Sigmoid colon (tissue), 4 donors: Measurements from ENCODE around the gene ZBTB7C.

Experiments
- POLR2AphosphoS5 ChIP-seq, 4 donors: sonication (generic); formaldehyde crosslinking; IDR thresholded peaks; one replicate each; pipeline ENCODE4 v1.6.1; 2017; ENCODE audit warnings: antibody characterized with exemption in 4 of 4
- TF ChIP-seq, protein P1 (sequence below), 4 experiments: fragments of 450-650 bp in 3 of 4; fragments of 200-600 bp in 1 of 4; IDR thresholded peaks; one replicate each; pipeline ENCODE4 v1.5.1; 2016 to 2019; ENCODE audit warnings: antibody characterized with exemption in 4 of 4, mild to moderate bottlenecking in 3 of 4, moderate library complexity in 2 of 4

DNA sequence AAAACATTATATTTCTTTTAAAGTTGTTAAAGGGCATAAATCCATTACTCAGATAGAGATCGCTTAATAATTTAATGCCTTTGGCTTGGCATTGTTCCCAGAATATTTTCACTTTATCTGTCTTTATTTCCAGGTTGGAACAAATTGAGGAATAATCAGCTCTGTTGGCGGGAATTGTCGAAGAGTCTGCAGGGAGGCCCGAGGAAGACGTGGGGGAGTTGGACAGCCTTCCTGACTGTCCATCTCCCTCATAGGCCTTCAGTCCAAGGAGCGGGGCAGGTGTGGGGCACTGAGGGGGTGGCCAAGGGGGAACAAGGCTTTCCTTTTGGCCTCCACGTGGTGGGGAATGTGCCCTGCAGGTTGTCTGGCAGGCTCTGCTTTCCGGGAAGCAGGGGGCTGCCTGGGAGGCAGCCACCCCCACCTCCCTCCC, 179.6 kb downstream of the ZBTB7C start:
- TF ChIP-seq, protein P1, sequence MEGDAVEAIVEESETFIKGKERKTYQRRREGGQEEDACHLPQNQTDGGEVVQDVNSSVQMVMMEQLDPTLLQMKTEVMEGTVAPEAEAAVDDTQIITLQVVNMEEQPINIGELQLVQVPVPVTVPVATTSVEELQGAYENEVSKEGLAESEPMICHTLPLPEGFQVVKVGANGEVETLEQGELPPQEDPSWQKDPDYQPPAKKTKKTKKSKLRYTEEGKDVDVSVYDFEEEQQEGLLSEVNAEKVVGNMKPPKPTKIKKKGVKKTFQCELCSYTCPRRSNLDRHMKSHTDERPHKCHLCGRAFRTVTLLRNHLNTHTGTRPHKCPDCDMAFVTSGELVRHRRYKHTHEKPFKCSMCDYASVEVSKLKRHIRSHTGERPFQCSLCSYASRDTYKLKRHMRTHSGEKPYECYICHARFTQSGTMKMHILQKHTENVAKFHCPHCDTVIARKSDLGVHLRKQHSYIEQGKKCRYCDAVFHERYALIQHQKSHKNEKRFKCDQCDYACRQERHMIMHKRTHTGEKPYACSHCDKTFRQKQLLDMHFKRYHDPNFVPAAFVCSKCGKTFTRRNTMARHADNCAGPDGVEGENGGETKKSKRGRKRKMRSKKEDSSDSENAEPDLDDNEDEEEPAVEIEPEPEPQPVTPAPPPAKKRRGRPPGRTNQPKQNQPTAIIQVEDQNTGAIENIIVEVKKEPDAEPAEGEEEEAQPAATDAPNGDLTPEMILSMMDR (IDR thresholded peaks at IDR 0.05): no peak
- no peak for TF ChIP-seq POLR2AphosphoS5 (IDR thresholded peaks at IDR 0.05)
